Measurements from ENCODE around the gene HPX. TPM values are rescaled to one million over a fixed set of nuclear protein-coding genes. Genes with fewer than 3 reads are reported as not detected.

Gene HPX
- total and polyA plus RNA-seq, 9 donors = 0.46 to 4.1 (median 2.4) TPM

- whole genome bisulfite sequencing, 3 donors = 0 to 1% (median 1%) methylated on average over 44 to 86 of the region's 87 CpGs
- DNase-seq = peak; percentile 94 to 97 (median 95)
- Histone ChIP-seq H3K4me3 (peak within 1 kb of the TSS; percentile 68), H3K36me3 (no peaks in the 10 kb centered on the region), H3K27me3 (no peaks in the 10 kb centered on the region), H3K4me1 (ENCODE audit: insufficient read depth) (peaks cover 7% of the 10 kb centered on the region), H3K9me3 (no peaks in the 10 kb centered on the region), H3K27ac (peak within 1 kb of the TSS; percentile 50 to 80)
- intact Hi-C loops (cut with DNase I) = loop anchor here in 2 of 4 donors (10.0 kb wide), 2 partner anchors 131 to 239 kb away; partner anchors contain the start of genes CNGA4 (in 1 of the 2), FHIP1B (in 1 of the 2), ILK (in 1 of the 2) and RRP8 (in 1 of the 2)
- TF ChIP-seq CTCF (IDR thresholded peaks at IDR 0.05) = peak in 1 of 3 donors; percentile 15
- TF ChIP-seq POLR2A (IDR thresholded peaks at IDR 0.05) = peak; percentile 77
- no peak for TF ChIP-seq EP300 (IDR thresholded peaks at IDR 0.05)
These were observed 32.9 kb upstream of the HPX start, which contains the start of gene TRIM3 for GRCh38 chr11:6473451-6474412. Gene TRIM3, minus strand, starts transcription at chr11:6473941. Its CDS starts 8,246 bp downstream, at chr11:6465695.

GRCh38 chr11:6472934-6473333, 32.1 kb upstream of the HPX start:
- intact Hi-C loops (cut with DNase I) = loop anchor here in 2 of 4 donors (10.0 kb wide), 2 partner anchors 132 to 238 kb away; partner anchors contain the start of genes CNGA4 (in 1 of the 2), FHIP1B (in 1 of the 2), ILK (in 1 of the 2) and RRP8 (in 1 of the 2)
- peaks cover 7% of the 10 kb centered on the region for H3K4me1 ChIP-seq (ENCODE audit: insufficient read depth)

GRCh38 chr11:6469599-6469998, 28.8 kb upstream of the HPX start:
- Histone ChIP-seq H3K27me3 (no peaks in the 10 kb centered on the region), H3K4me1 (ENCODE audit: insufficient read depth) (peaks cover 7% of the 10 kb centered on the region), H3K4me3 (no peak overlapping the region), H3K36me3 (no peaks in the 10 kb centered on the region), H3K27ac (peak overlapping the region in 1 of 2 donors; percentile 54), H3K9me3 (no peaks in the 10 kb centered on the region)
- no peak for DNase-seq
- 91 to 97% (median 91%) methylated on average over 1 of the region's 1 CpG for WGBS, 3 donors
- no peak for TF ChIP-seq EP300 (IDR thresholded peaks at IDR 0.05)
- no peak for TF ChIP-seq POLR2A (IDR thresholded peaks at IDR 0.05)
- no peak for TF ChIP-seq CTCF (IDR thresholded peaks at IDR 0.05)
- intact Hi-C loops (cut with DNase I) = no loop called here

More at GRCh38 chr11:6472934-6473333, 32.1 kb upstream of the HPX start:
- peak in 1 of 5 donors; percentile 35 for DNase-seq
- Histone ChIP-seq H3K27me3 (no peaks in the 10 kb centered on the region), H3K36me3 (no peaks in the 10 kb centered on the region), H3K4me3 (peak overlapping the region; percentile 68), H3K9me3 (no peaks in the 10 kb centered on the region), H3K27ac (no peak overlapping the region)
- TF ChIP-seq EP300 (IDR thresholded peaks at IDR 0.05) (no peak), POLR2A (IDR thresholded peaks at IDR 0.05) (no peak), CTCF (IDR thresholded peaks at IDR 0.05) (no peak)
- 11 to 25% (median 25%) methylated on average over 1 of the region's 1 CpG for WGBS, 3 donors

GRCh38 chr11:6468712-6469495, 28.1 kb upstream of the HPX start:
- no peaks in the 10 kb centered on the region for H3K9me3 ChIP-seq
- peak; percentile 82 to 94 (median 91) for DNase-seq
- H3K4me1 ChIP-seq (ENCODE audit: insufficient read depth) = peaks cover 7% of the 10 kb centered on the region
- H3K4me3 ChIP-seq = no peak overlapping the region
- no peaks in the 10 kb centered on the region for H3K36me3 ChIP-seq
- intact Hi-C loops (cut with DNase I) = no loop called here
- no peak for TF ChIP-seq POLR2A (IDR thresholded peaks at IDR 0.05)
- no peak for TF ChIP-seq EP300 (IDR thresholded peaks at IDR 0.05)
- no peak for TF ChIP-seq CTCF (IDR thresholded peaks at IDR 0.05)
- 18 to 26% (median 22%) methylated on average over 6 of the region's 6 CpGs for WGBS, 3 donors
- H3K27ac ChIP-seq = peak overlapping the region in 1 of 2 donors; percentile 54
- H3K27me3 ChIP-seq = no peaks in the 10 kb centered on the region
